Mucosa of rectum (tissue), 2 donors: ENCODE data around the gene TAF3.

Experiments
- H3K27ac ChIP-seq, 2 donors: one replicate each; pipeline ENCODE4 v1.7.0; 2013; ENCODE audit warnings: inconsistent platforms in 2 of 2, low read depth in 2 of 2, low read length in 2 of 2
- H3K27me3 ChIP-seq, 2 donors: one replicate each; pipeline ENCODE4 v1.7.0; 2013; ENCODE audit warnings: low read length in 2 of 2; ENCODE audit not compliant: control insufficient read depth in 2 of 2, insufficient read depth in 2 of 2
- H3K36me3 ChIP-seq, 2 donors: one replicate each; pipeline ENCODE4 v1.7.0; 2013; ENCODE audit warnings: low read length in 2 of 2; ENCODE audit not compliant: control insufficient read depth in 2 of 2, insufficient read depth in 2 of 2
- H3K4me1 ChIP-seq, 2 donors: one replicate each; pipeline ENCODE4 v1.7.0; 2013; ENCODE audit warnings: low read length in 2 of 2, mild to moderate bottlenecking in 1 of 2; ENCODE audit not compliant: control insufficient read depth in 2 of 2, insufficient read depth in 2 of 2
- H3K4me3 ChIP-seq, 2 donors: one replicate each; pipeline ENCODE4 v1.7.0; 2013; ENCODE audit warnings: low read length in 2 of 2
- H3K9ac ChIP-seq, 2 donors: one replicate each; pipeline ENCODE4 v1.7.0; 2013; ENCODE audit warnings: low read length in 2 of 2, low read depth in 1 of 2, mild to moderate bottlenecking in 1 of 2
- H3K9me3 ChIP-seq, 2 donors: one replicate each; pipeline ENCODE4 v1.7.0; 2013; ENCODE audit warnings: low read length in 2 of 2; ENCODE audit not compliant: control insufficient read depth in 2 of 2
- donor health status: healthy.
- donor health status: Normal muscosa, but diverticular disease.

TAF3 gene

DNA sequence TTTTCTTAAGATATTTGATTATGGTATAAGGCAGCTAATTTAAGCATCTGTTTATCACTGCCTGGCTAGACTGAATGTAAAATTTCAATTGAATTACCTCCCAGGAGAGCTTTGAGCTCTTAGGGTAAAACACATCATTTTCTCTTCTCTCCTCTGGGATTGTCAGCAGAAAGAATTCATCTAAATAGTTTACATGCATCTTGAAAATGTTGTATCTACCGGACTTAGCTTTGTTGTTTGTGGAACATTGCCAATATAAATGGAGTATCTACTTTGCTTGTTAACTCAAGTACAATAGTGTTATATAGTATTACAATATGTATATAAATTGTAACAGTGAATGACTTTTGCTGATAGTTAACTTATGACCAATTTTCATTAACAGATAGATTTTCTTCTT, 73.3 kb downstream of the TAF3 start:
- H3K4me1 ChIP-seq: no peaks in the 10 kb centered on the region
- no peaks in the 10 kb centered on the region for H3K9me3 ChIP-seq
- H3K4me3 ChIP-seq: no peak overlapping the region
- H3K36me3 ChIP-seq: peaks cover 0 to under 1% of the 10 kb centered on the region in 2 donors
- no peak overlapping the region for H3K9ac ChIP-seq
- H3K27me3 ChIP-seq: no peaks in the 10 kb centered on the region
- no peak overlapping the region for H3K27ac ChIP-seq

DNA sequence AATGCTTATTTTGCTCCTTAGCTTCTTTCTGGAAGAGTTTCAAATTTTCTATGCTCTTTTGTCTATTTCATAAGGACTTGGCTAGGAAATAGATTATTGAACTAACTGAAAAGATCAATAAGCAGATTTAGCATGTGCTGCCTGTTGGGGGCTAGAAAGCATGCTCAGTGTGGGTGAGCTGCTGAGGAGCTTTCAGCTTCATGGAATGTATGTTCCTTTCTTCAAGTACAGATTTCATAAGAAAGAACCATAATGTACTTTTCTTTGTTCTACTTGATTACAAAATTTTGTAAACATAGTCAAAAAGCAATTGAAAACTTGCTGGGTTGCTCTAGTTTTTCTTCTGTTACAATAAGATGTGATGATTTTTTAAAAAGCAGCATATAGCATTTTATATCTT, 73.8 kb downstream of the TAF3 start:
- H3K27ac ChIP-seq: no peak overlapping the region
- H3K9me3 ChIP-seq: no peaks in the 10 kb centered on the region
- no peaks in the 10 kb centered on the region for H3K27me3 ChIP-seq
- no peaks in the 10 kb centered on the region for H3K4me1 ChIP-seq
- H3K9ac ChIP-seq: no peak overlapping the region
- H3K36me3 ChIP-seq: peaks cover 3 to 5% of the 10 kb centered on the region in 2 donors
- H3K4me3 ChIP-seq: no peak overlapping the region

DNA sequence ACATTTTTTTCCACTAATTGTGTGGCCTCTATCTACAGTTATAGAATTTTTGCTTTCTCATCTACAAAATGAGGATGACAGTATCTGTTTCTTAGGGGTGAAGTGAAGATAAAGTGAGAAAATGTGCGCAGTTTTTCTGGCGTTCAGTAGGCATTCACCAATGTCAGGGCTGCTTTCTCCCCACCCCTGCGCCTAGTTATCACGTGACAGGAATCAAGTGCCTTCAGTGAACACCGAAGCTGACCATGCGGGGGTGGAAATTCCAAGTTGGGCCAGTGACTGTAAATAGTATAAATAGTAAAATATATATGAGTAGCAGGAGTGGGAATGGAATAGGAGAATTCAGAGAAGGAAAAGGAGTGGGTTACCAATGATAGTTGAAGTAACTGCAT, 77.4 kb downstream of the TAF3 start:
- Histone ChIP-seq H3K4me3 (no peak overlapping the region), H3K4me1 (no peaks in the 10 kb centered on the region), H3K36me3 (peaks cover 3 to 5% of the 10 kb centered on the region in 2 donors), H3K9ac (no peak overlapping the region), H3K27me3 (no peaks in the 10 kb centered on the region), H3K9me3 (no peaks in the 10 kb centered on the region), H3K27ac (no peak overlapping the region)

DNA sequence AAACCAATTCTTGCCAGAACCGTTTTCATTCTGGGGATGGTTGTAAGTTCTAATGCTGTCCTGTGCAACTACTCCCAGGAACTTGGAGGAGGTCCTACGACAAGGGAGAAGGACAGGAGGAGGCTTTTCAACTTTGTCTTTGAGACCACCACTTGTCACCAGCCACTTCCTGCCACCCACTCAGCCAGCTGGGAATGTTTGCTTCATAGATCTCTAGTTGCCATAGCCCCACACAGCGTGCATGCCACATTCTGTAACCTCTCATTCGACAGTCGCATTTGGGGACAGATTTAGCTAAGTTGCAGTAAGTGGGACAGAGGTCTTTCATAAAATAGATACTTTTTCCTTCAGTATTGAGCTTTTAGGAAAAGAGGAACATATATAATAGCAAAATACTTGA, 78.0 kb downstream of the TAF3 start:
- Histone ChIP-seq H3K4me1 (no peaks in the 10 kb centered on the region), H3K27me3 (no peaks in the 10 kb centered on the region), H3K9ac (no peak overlapping the region), H3K9me3 (no peaks in the 10 kb centered on the region), H3K4me3 (no peak overlapping the region), H3K27ac (no peak overlapping the region), H3K36me3 (peaks cover 3 to 5% of the 10 kb centered on the region in 2 donors)

DNA sequence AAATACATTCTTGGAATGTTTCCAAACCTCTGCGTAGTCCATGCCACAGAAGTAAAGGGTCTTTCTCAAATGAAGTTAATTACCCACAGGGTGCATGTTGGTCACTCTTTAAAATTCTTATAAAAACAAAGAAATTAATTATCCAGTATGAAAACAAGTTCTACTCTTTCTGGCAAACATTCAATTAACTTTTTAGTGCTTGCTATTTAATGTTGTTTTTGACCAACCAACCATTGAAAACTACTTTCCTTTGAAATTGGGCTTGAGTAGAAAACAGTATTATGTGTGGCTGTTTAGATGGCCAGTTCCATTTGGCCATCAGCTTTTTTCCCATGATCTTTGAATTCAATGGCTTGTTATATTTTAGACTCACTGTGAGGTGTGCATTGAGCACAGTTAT, 83.0 kb downstream of the TAF3 start:
- Histone ChIP-seq H3K9me3 (no peaks in the 10 kb centered on the region), H3K9ac (no peak overlapping the region), H3K36me3 (peaks cover 3 to 5% of the 10 kb centered on the region in 2 donors), H3K4me3 (no peak overlapping the region), H3K27ac (no peak overlapping the region), H3K27me3 (no peaks in the 10 kb centered on the region), H3K4me1 (peaks cover 0 to 2% of the 10 kb centered on the region in 2 donors)

DNA sequence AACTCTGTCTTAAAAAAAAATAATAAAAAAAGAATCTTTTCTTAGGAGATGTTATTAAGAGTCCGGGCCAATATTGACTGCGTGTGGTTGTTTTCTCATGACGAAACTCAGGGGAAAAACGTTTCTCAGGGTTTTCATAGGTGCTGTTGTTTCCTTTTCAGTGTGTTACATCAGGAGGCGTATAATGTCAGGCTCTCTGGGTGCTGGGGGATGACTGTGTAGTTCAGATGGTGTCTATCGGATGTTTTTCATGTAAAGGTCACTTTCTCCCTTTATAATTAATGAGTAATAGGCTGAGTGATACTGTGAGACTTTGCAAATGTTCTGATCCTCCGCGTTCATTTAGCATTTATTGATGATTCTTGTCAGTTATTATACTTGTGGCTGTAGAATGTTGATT, 84.1 kb downstream of the TAF3 start:
- no peak overlapping the region for H3K27ac ChIP-seq
- H3K36me3 ChIP-seq: no peaks in the 10 kb centered on the region
- H3K27me3 ChIP-seq: no peaks in the 10 kb centered on the region
- no peaks in the 10 kb centered on the region for H3K9me3 ChIP-seq
- H3K4me1 ChIP-seq: peaks cover 0 to 2% of the 10 kb centered on the region in 2 donors
- H3K4me3 ChIP-seq: no peak overlapping the region
- H3K9ac ChIP-seq: no peak overlapping the region

DNA sequence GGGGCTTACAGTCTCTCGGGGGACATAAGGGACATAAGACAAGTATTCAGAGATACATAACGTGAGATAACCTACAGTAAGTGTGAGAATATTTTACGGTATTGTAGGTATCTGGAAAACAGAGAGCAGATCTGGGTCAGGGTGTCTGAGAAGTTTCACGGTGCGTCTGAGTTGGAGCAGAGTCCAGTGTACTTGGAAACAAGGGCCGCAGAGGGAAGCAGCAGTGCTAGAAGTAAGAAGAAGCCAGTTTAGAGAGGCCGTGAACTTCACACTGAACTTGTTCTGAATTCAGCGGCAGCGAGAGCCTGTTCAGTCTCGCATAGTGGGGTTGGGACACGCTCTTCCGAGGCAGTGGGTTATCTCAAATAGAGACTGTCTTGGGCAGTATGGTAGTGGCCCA, 85.5 kb downstream of the TAF3 start:
- no peaks in the 10 kb centered on the region for H3K27me3 ChIP-seq
- H3K27ac ChIP-seq: no peak overlapping the region
- H3K9me3 ChIP-seq: no peaks in the 10 kb centered on the region
- no peaks in the 10 kb centered on the region for H3K36me3 ChIP-seq
- H3K9ac ChIP-seq: no peak overlapping the region
- peaks cover 0 to 2% of the 10 kb centered on the region in 2 donors for H3K4me1 ChIP-seq
- H3K4me3 ChIP-seq: no peak overlapping the region

DNA sequence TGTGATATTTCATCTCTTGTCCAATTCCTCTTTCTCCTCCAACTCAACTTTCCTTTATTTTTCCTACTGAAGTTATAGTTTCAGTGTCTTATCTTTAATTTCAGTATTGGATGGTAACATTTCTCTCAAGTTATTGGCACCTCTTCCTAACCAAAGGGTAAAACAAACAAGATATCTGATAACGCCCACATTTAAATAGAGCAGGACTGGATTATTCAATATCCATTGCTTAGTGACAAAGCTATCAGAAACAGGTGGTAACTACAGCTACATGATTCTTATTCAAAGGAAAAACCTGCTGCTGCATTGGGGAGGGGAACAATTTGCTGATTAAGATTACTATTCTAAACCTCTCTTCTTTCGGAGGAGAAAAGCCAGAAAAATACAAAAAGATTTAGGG, 87.8 kb downstream of the TAF3 start:
- Histone ChIP-seq H3K4me1 (peaks cover 0 to 2% of the 10 kb centered on the region in 2 donors), H3K9me3 (no peaks in the 10 kb centered on the region), H3K27ac (no peak overlapping the region), H3K27me3 (no peaks in the 10 kb centered on the region), H3K36me3 (no peaks in the 10 kb centered on the region), H3K4me3 (no peak overlapping the region), H3K9ac (no peak overlapping the region)

DNA sequence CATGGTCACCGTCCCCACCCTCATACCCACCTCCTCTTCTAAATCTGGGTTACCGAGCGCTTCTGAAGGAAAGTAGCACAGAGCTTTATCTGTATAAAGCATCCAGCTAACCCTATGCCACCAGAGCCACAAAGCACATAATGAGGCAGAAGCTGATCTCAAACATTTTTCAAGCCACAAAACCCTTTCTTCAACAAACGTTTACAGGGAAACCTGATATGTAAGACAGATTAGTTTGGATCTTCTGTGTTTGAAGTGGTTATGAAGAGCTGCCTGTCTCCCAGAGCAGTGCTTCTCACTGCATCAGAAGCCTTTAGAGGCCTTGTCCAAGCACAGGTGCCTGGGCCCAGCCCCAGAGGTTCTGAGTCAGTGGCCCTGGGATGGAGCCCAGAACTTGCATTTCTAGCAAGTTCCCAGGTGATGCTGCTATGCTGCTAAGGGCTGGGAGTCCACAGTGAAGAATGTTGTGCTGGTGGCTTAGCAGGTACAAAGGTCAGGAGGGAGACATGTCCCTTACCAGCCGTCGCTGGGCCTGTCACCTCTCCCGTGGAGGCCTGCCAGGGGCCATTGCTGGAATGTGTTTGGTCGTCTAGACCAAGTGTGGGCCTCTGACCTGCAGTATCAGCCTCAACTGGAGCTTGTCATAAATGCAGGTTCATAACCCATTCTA, 90.4 kb downstream of the TAF3 start:
- Histone ChIP-seq H3K4me1 (peaks cover 0 to 2% of the 10 kb centered on the region in 2 donors), H3K4me3 (no peak overlapping the region), H3K36me3 (no peaks in the 10 kb centered on the region), H3K27me3 (no peaks in the 10 kb centered on the region), H3K27ac (no peak overlapping the region), H3K9me3 (no peaks in the 10 kb centered on the region), H3K9ac (no peak overlapping the region)

DNA sequence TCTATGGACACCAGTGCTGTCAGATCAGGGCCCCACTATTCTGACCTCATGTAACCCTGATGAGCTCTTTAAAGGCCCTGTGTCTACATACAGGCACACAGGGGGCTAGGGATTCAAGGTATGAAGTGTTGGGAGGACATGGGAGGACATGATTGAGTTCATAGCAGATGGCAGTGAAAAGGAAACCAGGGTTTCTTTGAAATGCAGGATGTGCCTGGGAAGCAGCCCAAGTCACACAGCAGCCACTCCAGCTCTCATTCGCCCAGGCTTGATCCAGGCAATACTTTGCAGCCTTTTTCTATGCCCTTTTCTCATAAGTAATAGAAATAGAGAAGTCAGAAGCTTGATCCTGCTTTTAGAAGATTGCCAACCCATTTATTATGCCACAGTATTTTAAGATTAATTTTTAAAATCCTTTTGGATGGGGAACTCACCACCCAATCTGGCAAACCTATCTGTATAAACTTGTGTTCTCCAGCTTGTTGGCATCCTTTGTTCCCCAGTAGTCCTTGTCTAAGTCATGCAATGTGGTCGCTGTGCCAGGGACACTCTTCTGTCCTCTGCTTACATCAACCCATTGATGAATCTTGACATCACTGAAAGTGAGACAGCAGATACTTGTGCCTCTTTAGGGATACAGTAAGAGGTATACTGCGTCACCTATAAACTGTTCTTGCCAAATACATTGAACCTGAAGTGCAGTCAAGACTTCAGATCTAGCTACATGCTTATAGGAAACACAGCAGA, 95.0 kb downstream of the TAF3 start:
- no peak overlapping the region for H3K4me3 ChIP-seq
- H3K27ac ChIP-seq: no peak overlapping the region

More for the DNA sequence above, 95.0 kb downstream of the TAF3 start:
- Histone ChIP-seq H3K4me1 (no peaks in the 10 kb centered on the region), H3K36me3 (no peaks in the 10 kb centered on the region), H3K27me3 (no peaks in the 10 kb centered on the region), H3K9me3 (no peaks in the 10 kb centered on the region), H3K9ac (no peak overlapping the region)
